Right lobe of liver (tissue), 6 donors: ENCODE results near the gene CDH23. TPM values are rescaled to one million over a fixed set of nuclear protein-coding genes. Genes with fewer than 3 reads are reported as not detected.

Experiments
- ATAC-seq, 4 donors: fragments of 200-7000 bp; cut with Tn5 transposase; one replicate each; pipeline ENCODE4 v1.9.1; 2020; ENCODE audit warnings: mild to moderate bottlenecking in 4 of 4, moderate library complexity in 4 of 4
- DNase-seq, 3 donors: peaks; one replicate each; pipeline ENCODE4 v3.0.0-alpha.2; 2020
- H3K27ac ChIP-seq, 3 donors: fragments of 200-600 bp; one replicate each; pipeline ENCODE4 v1.8.0; 2022
- H3K27me3 ChIP-seq, 2 donors: fragments of 200-600 bp; one replicate each; pipeline ENCODE4 v1.8.0; 2022
- H3K36me3 ChIP-seq, 4 donors: fragments of 200-600 bp; sonication (generic) in 1 of 4; one replicate each; pipeline versions ENCODE4 v1.5.1 to v1.8.0; 2017 to 2022; ENCODE audit warnings: control low read depth in 1 of 4
- H3K4me1 ChIP-seq, 4 donors: fragments of 200-600 bp; sonication (generic) in 1 of 4; one replicate each; pipeline versions ENCODE4 v1.5.1 to v1.8.0; 2017 to 2022; ENCODE audit warnings: control low read depth in 1 of 4
- H3K4me3 ChIP-seq, 3 donors: fragments of 200-600 bp; one replicate each; pipeline ENCODE4 v1.8.0; 2022
- H3K9me3 ChIP-seq, 4 donors: fragments of 200-600 bp; sonication (generic) in 1 of 4; one replicate each; pipeline versions ENCODE4 v1.5.1 to v1.8.0; 2017 to 2022; ENCODE audit warnings: control low read depth in 1 of 4
- CTCF ChIP-seq, 4 donors: fragments of 200-600 bp in 3 of 4; fragments of 450-650 bp in 1 of 4; IDR thresholded peaks; one replicate each; pipeline versions ENCODE4 v1.5.1 to v1.8.0; 2016 to 2022; ENCODE audit warnings: antibody characterized with exemption in 4 of 4, mild to moderate bottlenecking in 2 of 4
- POLR2A ChIP-seq: fragments of 450-650 bp; IDR thresholded peaks from one replicate; pipeline ENCODE4 v1.6.1; 2017; ENCODE audit warnings: antibody characterized with exemption, mild to moderate bottlenecking
- WGBS: methylation state at CpG from one replicate; pipeline ENCODE4 v1.1.6; 2018; ENCODE audit warnings: low coverage, low lambda C conversion rate; ENCODE audit not compliant: insufficient coverage; ENCODE audit errors: missing lambda C conversion rate; 5-methylcytosine and 5-hydroxymethylcytosine counted together
- intact Hi-C, 2 donors: fragments of 100-400 bp; cut with DNase I; formaldehyde crosslinking; loops; one replicate each; pipeline versions ENCODE4 v1.11.2 to v1.14.1; 2022
- total RNA-seq, 6 experiments: library from RNA; depleted of rRNA in 2 of 6; stranded (reverse); fragments of >200 nt in 2 of 6; fragmentation: NEBNext Ultra II Directional in 3 of 6; extraction: Animal tissue kit (Norgen Biotek cat#: 25700) in 3 of 6; gene quantifications; one replicate each; pipeline versions ENCODE4 v1.1.0 to v1.2.4, GENCODE V29; 2016 to 2023
- donor health status: DM: no; HTN: yes; CAD: no.
- donor health status: DM: no; HTN: no; CAD: no.
- donor health status: DM: no; HTN: no; CAD: no.
- donor health status: DM: no; HTN: yes; CAD: no.
- donor health status: DM: no; HTN: yes; CAD: no.

The CDH23 gene
- total RNA-seq, 6 experiments from 2014 or later: 3.3 to 19.7 (median 6.3) TPM

- Histone ChIP-seq H3K27me3 (no peaks in the 10 kb centered on the region), H3K9me3 (no peaks in the 10 kb centered on the region), H3K4me1 (no peaks in the 10 kb centered on the region), H3K27ac (no peak overlapping the region), H3K4me3 (no peak overlapping the region), H3K36me3 (no peaks in the 10 kb centered on the region)
- WGBS: no CpG with 5 or more reads among the region's 13 CpGs
- TF ChIP-seq POLR2A (no peak), CTCF (IDR thresholded peaks at IDR 0.05) (no peak)
- DNase-seq (no peak), ATAC-seq (no peak)
- intact Hi-C loops: no loop called here
Measured at GRCh38 chr10:71690094-71690720, 293.5 kb downstream of the CDH23 start.

- Histone ChIP-seq H3K36me3 (no peaks in the 10 kb centered on the region), H3K9me3 (no peaks in the 10 kb centered on the region), H3K27me3 (no peaks in the 10 kb centered on the region), H3K27ac (no peak overlapping the region), H3K4me1 (no peaks in the 10 kb centered on the region), H3K4me3 (no peak overlapping the region)
- intact Hi-C loops: no loop called here
- no peak for ATAC-seq
- TF ChIP-seq POLR2A: no peak
- no peak for TF ChIP-seq CTCF (IDR thresholded peaks at IDR 0.05)
- DNase-seq: no peak
- 100% methylated on average over 2 of the region's 2 CpGs for WGBS
Measured at GRCh38 chr10:71691405-71691804, 294.7 kb downstream of the CDH23 start.

- H3K4me1 ChIP-seq: no peaks in the 10 kb centered on the region
- no peak overlapping the region for H3K27ac ChIP-seq
- H3K4me3 ChIP-seq: no peak overlapping the region
- H3K9me3 ChIP-seq: no peaks in the 10 kb centered on the region
- ATAC-seq (no peak), DNase-seq (no peak)
- TF ChIP-seq POLR2A: no peak
- no peak for TF ChIP-seq CTCF (IDR thresholded peaks at IDR 0.05)
- 100% methylated on average over 1 of the region's 7 CpGs for WGBS
- no peaks in the 10 kb centered on the region for H3K27me3 ChIP-seq
- no peaks in the 10 kb centered on the region for H3K36me3 ChIP-seq
- intact Hi-C loops: no loop called here
Measured at GRCh38 chr10:71692598-71693306, 296.0 kb downstream of the CDH23 start.

- ATAC-seq (peak in 1 of 4 donors; percentile 21), DNase-seq (no peak)
- H3K9me3 ChIP-seq: no peaks in the 10 kb centered on the region
- 59% methylated on average over 5 of the region's 5 CpGs for WGBS
- peak overlapping the region in 2 of 3 donors; percentile 15 to 51 for H3K27ac ChIP-seq
- TF ChIP-seq POLR2A (no peak), CTCF (IDR thresholded peaks at IDR 0.05) (no peak)
- H3K36me3 ChIP-seq: no peaks in the 10 kb centered on the region
- no peak overlapping the region for H3K4me3 ChIP-seq
- H3K4me1 ChIP-seq: no peaks in the 10 kb centered on the region
- intact Hi-C loops: no loop called here
- H3K27me3 ChIP-seq: no peaks in the 10 kb centered on the region
Measured at GRCh38 chr10:71693377-71693776, 296.7 kb downstream of the CDH23 start.
